22Rv1 (cell line): ENCODE results near the gene FAM111B.

Experiments used
- ZFX ChIP-seq: fragments of 450-650 bp; IDR thresholded peaks from 2 replicates; pipeline ENCODE4 v1.6.1; 2017; ENCODE audit warnings: antibody characterized with exemption, borderline replicate concordance
- TF ChIP-seq, protein P1 (sequence below): fragments of 450-650 bp; IDR thresholded peaks from 2 replicates; pipeline ENCODE4 v1.5.1; 2017; ENCODE audit warnings: mild to moderate bottlenecking

DNA sequence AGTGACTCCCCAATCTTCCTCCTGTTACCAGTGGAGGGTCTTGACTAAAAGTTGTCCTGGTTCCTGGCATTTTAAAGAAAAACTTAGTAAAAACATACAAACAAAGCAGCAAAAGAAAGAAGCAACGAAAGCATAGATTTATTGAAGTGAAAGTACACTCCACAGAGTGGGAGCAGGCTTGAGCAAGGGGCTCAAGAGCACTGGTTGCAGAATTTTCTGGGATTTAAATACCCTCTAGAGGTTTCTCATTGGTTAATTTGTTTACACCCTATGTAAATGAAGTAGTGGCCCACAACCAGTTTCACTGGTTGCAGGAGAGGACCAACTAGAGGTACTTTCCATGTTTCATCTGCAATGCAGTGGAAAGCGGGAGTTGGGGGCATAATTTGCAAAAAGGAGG lies 10.7 kb downstream of the FAM111B start:
- TF ChIP-seq, protein P1, sequence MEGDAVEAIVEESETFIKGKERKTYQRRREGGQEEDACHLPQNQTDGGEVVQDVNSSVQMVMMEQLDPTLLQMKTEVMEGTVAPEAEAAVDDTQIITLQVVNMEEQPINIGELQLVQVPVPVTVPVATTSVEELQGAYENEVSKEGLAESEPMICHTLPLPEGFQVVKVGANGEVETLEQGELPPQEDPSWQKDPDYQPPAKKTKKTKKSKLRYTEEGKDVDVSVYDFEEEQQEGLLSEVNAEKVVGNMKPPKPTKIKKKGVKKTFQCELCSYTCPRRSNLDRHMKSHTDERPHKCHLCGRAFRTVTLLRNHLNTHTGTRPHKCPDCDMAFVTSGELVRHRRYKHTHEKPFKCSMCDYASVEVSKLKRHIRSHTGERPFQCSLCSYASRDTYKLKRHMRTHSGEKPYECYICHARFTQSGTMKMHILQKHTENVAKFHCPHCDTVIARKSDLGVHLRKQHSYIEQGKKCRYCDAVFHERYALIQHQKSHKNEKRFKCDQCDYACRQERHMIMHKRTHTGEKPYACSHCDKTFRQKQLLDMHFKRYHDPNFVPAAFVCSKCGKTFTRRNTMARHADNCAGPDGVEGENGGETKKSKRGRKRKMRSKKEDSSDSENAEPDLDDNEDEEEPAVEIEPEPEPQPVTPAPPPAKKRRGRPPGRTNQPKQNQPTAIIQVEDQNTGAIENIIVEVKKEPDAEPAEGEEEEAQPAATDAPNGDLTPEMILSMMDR: no peak
- TF ChIP-seq ZFX: no peak
